ENCODE data around the gene PHF5A. TPM values are rescaled to one million over a fixed set of nuclear protein-coding genes. Genes with fewer than 3 reads are reported as not detected.

PHF5A gene
- polyA plus RNA-seq, 1 of the 3 experiments (the other 2 are of a cell fraction), result 39.6 TPM

DNA sequence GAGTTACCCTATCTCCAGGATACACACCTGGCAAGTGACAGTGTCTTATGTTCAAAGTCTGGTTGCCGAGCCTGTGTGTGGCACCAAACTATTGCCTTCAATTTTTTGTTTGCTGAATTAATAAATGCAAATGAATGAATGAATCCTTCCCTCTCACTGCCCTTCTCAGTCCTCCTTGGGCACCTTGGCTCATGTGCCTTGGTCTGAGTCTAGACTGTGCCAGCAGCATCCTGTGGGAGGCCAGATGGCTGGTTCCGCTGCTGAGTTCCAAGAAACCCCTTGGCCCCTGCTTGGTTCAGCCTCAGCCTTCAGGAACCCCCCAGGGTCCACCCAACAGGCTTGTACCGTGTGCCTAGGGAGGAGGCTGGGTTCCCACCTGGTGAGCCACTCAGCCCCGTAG, 52.9 kb downstream of the PHF5A start:
- no peak overlapping the region for H2AFZ ChIP-seq (ENCODE audit: low read depth)
- DNase-seq, result no peak
- no peak overlapping the region for H3K9ac ChIP-seq
- H3K79me2 ChIP-seq (ENCODE audit: insufficient read depth), result peaks cover 16% of the 10 kb centered on the region; the same call in 1 of the 2 replicates
- H3K4me1 ChIP-seq (ENCODE audit: control insufficient read depth in 1 of 2, insufficient read depth in 2 of 2, low read depth in 1 of 2, low read length in 1 of 2), result peaks cover 0 to 24% of the 10 kb centered on the region in 2 experiments; a peak in 1 of 4 replicates
- H3F3A ChIP-seq (replicated peaks; ENCODE audit: insufficient read depth), result no peaks in the 10 kb centered on the region
- no peak overlapping the region for H3K27ac ChIP-seq (ENCODE audit: low read depth in 2 of 2, low read length in 1 of 2)
- no peaks in the 10 kb centered on the region for H4K20me1 ChIP-seq (ENCODE audit: insufficient read depth)
- 100% methylated on average over 3 of the region's 4 CpGs for WGBS (ENCODE audit: low lambda C conversion rate)
- no peaks in the 10 kb centered on the region for H3K36me3 ChIP-seq (replicated peaks in 1 of 2; ENCODE audit: control insufficient read depth in 1 of 2, insufficient read depth in 2 of 2, low read length in 1 of 2)
- H3K4me2 ChIP-seq, result no peak overlapping the region
- no peaks in the 10 kb centered on the region for H3K9me2 ChIP-seq
- TF ChIP-seq GATA2 (CRISPR knock-in tag; IDR thresholded peaks at IDR 0.05) (no peak), MAX (IDR thresholded peaks at IDR 0.05; ENCODE audit: low read depth) (no peak), CHD2 (IDR thresholded peaks at IDR 0.05; ENCODE audit: low read length, partially characterized antibody) (no peak), NRF1 (IDR thresholded peaks at IDR 0.05; ENCODE audit: low read depth, low read length) (no peak), CTCF (IDR thresholded peaks at IDR 0.05) (no peak), JUND (IDR thresholded peaks at IDR 0.05) (no peak), SMC3 (IDR thresholded peaks at IDR 0.05; ENCODE audit: low read depth, low read length) (no peak), TEAD4 (IDR thresholded peaks at IDR 0.05; ENCODE audit: borderline replicate concordance, insufficient read depth) (no peak), SIN3A (IDR thresholded peaks at IDR 0.05; ENCODE audit: borderline replicate concordance, low read depth, low read length) (no peak), FOXJ3 (CRISPR knock-in tag; IDR thresholded peaks at IDR 0.05) (no peak), RXRA (IDR thresholded peaks at IDR 0.05; ENCODE audit: borderline replicate concordance, low read depth) (no peak)
- TF ChIP-seq, protein P1, sequence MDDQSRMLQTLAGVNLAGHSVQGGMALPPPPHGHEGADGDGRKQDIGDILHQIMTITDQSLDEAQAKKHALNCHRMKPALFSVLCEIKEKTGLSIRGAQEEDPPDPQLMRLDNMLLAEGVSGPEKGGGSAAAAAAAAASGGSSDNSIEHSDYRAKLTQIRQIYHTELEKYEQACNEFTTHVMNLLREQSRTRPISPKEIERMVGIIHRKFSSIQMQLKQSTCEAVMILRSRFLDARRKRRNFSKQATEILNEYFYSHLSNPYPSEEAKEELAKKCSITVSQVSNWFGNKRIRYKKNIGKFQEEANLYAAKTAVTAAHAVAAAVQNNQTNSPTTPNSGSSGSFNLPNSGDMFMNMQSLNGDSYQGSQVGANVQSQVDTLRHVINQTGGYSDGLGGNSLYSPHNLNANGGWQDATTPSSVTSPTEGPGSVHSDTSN (IDR thresholded peaks at IDR 0.05), result no peak
- TF ChIP-seq, protein P2, sequence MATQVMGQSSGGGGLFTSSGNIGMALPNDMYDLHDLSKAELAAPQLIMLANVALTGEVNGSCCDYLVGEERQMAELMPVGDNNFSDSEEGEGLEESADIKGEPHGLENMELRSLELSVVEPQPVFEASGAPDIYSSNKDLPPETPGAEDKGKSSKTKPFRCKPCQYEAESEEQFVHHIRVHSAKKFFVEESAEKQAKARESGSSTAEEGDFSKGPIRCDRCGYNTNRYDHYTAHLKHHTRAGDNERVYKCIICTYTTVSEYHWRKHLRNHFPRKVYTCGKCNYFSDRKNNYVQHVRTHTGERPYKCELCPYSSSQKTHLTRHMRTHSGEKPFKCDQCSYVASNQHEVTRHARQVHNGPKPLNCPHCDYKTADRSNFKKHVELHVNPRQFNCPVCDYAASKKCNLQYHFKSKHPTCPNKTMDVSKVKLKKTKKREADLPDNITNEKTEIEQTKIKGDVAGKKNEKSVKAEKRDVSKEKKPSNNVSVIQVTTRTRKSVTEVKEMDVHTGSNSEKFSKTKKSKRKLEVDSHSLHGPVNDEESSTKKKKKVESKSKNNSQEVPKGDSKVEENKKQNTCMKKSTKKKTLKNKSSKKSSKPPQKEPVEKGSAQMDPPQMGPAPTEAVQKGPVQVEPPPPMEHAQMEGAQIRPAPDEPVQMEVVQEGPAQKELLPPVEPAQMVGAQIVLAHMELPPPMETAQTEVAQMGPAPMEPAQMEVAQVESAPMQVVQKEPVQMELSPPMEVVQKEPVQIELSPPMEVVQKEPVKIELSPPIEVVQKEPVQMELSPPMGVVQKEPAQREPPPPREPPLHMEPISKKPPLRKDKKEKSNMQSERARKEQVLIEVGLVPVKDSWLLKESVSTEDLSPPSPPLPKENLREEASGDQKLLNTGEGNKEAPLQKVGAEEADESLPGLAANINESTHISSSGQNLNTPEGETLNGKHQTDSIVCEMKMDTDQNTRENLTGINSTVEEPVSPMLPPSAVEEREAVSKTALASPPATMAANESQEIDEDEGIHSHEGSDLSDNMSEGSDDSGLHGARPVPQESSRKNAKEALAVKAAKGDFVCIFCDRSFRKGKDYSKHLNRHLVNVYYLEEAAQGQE (IDR thresholded peaks at IDR 0.05; ENCODE audit: low read depth, low read length), result no peak
- TF ChIP-seq, protein P3, sequence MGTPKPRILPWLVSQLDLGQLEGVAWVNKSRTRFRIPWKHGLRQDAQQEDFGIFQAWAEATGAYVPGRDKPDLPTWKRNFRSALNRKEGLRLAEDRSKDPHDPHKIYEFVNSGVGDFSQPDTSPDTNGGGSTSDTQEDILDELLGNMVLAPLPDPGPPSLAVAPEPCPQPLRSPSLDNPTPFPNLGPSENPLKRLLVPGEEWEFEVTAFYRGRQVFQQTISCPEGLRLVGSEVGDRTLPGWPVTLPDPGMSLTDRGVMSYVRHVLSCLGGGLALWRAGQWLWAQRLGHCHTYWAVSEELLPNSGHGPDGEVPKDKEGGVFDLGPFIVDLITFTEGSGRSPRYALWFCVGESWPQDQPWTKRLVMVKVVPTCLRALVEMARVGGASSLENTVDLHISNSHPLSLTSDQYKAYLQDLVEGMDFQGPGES (IDR thresholded peaks at IDR 0.05; ENCODE audit: low read depth, low read length), result no peak
- CTCF ChIA-PET, result no interaction called here
- H3K27me3 ChIP-seq (ENCODE audit: insufficient read depth), result no peaks in the 10 kb centered on the region
- H3K4me3 ChIP-seq (ENCODE audit: low read depth in 2 of 2, low read length in 1 of 2), result no peak overlapping the region
- H3K9me3 ChIP-seq, result no peaks in the 10 kb centered on the region
- POLR2A ChIA-PET, result no interaction called here
